ENCODE results near the gene KCNE4.

DNA sequence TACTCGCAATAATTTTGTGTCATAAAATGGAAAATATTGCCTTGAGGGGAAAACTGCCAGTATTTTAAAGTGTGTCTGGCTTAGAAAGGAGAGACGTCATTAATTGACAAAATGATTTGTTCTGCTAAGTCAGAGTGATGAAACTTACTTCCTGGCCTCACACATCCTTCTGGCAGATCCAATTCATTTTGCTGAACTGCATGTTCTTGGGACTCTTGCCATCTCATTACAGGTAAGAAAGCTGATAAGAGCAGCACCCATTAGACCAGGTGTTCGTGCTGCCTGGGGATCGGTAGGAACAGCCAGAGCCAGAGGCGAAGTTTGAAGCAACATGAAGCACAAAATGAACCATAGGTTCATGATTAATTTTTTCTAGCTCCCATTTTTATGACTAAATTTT is 38.0 kb downstream of the KCNE4 start:
- no peak for TF ChIP-seq EZH2 (IDR thresholded peaks at IDR 0.05; ENCODE audit: insufficient read depth, low read length)
- TF ChIP-seq, protein P1, sequence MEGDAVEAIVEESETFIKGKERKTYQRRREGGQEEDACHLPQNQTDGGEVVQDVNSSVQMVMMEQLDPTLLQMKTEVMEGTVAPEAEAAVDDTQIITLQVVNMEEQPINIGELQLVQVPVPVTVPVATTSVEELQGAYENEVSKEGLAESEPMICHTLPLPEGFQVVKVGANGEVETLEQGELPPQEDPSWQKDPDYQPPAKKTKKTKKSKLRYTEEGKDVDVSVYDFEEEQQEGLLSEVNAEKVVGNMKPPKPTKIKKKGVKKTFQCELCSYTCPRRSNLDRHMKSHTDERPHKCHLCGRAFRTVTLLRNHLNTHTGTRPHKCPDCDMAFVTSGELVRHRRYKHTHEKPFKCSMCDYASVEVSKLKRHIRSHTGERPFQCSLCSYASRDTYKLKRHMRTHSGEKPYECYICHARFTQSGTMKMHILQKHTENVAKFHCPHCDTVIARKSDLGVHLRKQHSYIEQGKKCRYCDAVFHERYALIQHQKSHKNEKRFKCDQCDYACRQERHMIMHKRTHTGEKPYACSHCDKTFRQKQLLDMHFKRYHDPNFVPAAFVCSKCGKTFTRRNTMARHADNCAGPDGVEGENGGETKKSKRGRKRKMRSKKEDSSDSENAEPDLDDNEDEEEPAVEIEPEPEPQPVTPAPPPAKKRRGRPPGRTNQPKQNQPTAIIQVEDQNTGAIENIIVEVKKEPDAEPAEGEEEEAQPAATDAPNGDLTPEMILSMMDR (IDR thresholded peaks at IDR 0.05; ENCODE audit: insufficient read depth, low read depth, low read length): no peak
